Natural killer cell (primary cell): Measurements from ENCODE around the gene KANK2. TPM values are rescaled to one million over a fixed set of nuclear protein-coding genes. Genes with fewer than 3 reads are reported as not detected.

Experiments
- ATAC-seq, 3 donors: fragments of 150-1000 bp in 2 of 3; fragments of 200-7000 bp in 1 of 3; cut with Tn5 transposase; 1 replicate in 1 of 3; 2 replicates in 2 of 3; pipeline ENCODE4 v1.10.0; 2021; ENCODE audit warnings: mild to moderate bottlenecking in 2 of 3, moderate library complexity in 2 of 3
- DNase-seq, 2 donors: peaks; one replicate each; pipeline versions ENCODE4 v3.0.0 to v3.0.0-alpha.2; 2013 to 2021; ENCODE audit warnings: mixed read lengths in 1 of 2
- H3K27ac ChIP-seq: one replicate; pipeline ENCODE4 v1.5.1; 2013; ENCODE audit warnings: mild to moderate bottlenecking, low read length
- H3K27me3 ChIP-seq: one replicate; pipeline ENCODE4 v1.6.1; 2013; ENCODE audit warnings: low read length; ENCODE audit not compliant: control insufficient read depth, insufficient read depth
- H3K36me3 ChIP-seq: one replicate; pipeline ENCODE4 v1.6.1; 2013; ENCODE audit warnings: low read length; ENCODE audit not compliant: control insufficient read depth, insufficient read depth
- H3K4me1 ChIP-seq: one replicate; pipeline ENCODE4 v1.6.1; 2013; ENCODE audit warnings: low read length; ENCODE audit not compliant: control insufficient read depth, insufficient read depth
- H3K4me3 ChIP-seq: one replicate; pipeline ENCODE4 v1.5.1; 2013; ENCODE audit warnings: low read length
- H3K9me3 ChIP-seq: one replicate; pipeline ENCODE4 v1.6.1; 2013; ENCODE audit warnings: low read length; ENCODE audit not compliant: control insufficient read depth, insufficient read depth
- H3K27ac Mint-ChIP-seq, 2 donors: one replicate each; pipeline ENCODE4 v1.8.0; 2022; ENCODE audit warnings: mild to moderate bottlenecking in 2 of 2, mixed read lengths in 2 of 2, moderate library complexity in 1 of 2
- H3K27me3 Mint-ChIP-seq, 2 donors: one replicate each; pipeline ENCODE4 v1.8.0; 2022; ENCODE audit warnings: low read depth in 2 of 2, mixed read lengths in 2 of 2
- H3K36me3 Mint-ChIP-seq: one replicate; pipeline ENCODE4 v1.8.0; 2022; ENCODE audit warnings: mixed read lengths
- H3K4me1 Mint-ChIP-seq, 2 donors: one replicate each; pipeline ENCODE4 v1.8.0; 2022; ENCODE audit warnings: mixed read lengths in 2 of 2
- H3K4me3 Mint-ChIP-seq: one replicate; pipeline ENCODE4 v1.8.0; 2022; ENCODE audit warnings: mild to moderate bottlenecking, moderate library complexity, mixed read lengths
- H3K9me3 Mint-ChIP-seq, 2 donors: one replicate each; pipeline ENCODE4 v1.8.0; 2022; ENCODE audit warnings: mixed read lengths in 2 of 2
- CTCF ChIP-seq: fragments of 200-600 bp; IDR thresholded peaks from one replicate; pipeline ENCODE4 v1.8.0; 2022; ENCODE audit warnings: antibody characterized with exemption
- WGBS: methylation state at CpG from one replicate; pipeline ENCODE4 v1.1.7; 2013; ENCODE audit warnings: missing lambda C conversion rate; ENCODE audit not compliant: insufficient coverage; 5-methylcytosine and 5-hydroxymethylcytosine counted together
- intact Hi-C: fragments of 100-400 bp; cut with micrococcal nuclease; formaldehyde crosslinking; loops from one replicate; pipeline ENCODE4 v1.14.2; 2022
- total RNA-seq, 4 donors: library from RNA; stranded (reverse); fragments of 120-200 nt in 1 of 4; gene quantifications; one replicate each; pipeline versions ENCODE4 v1.2.3 to v1.2.4, GENCODE V29; 2013 to 2022

The KANK2 gene
- 1 to 10 TPM in 1 of 3 donors, under 1 TPM in 2; 0.82 to 1.3 (median 0.85) TPM for total RNA-seq
- 1.1 TPM for total RNA-seq (2013)

GRCh38 chr19:11197291-11198174, at the start of gene KANK2:
Gene KANK2 (minus strand): TSS chr19:11197545. CDS start chr19:11194511, 3,034 bp downstream.
- Mint-ChIP-seq H3K9me3 (no peaks in the 10 kb centered on the region), H3K4me1 (peaks cover 0 to 15% of the 10 kb centered on the region in 2 donors), H3K4me3 (peak within 1 kb of the TSS; percentile 88), H3K36me3 (no peaks in the 10 kb centered on the region), H3K27ac (peak within 1 kb of the TSS in 1 of 2 donors; percentile 58), H3K27me3 (peaks cover 0 to 3% of the 10 kb centered on the region in 2 donors)
- TF ChIP-seq CTCF, result no peak
- Histone ChIP-seq H3K27me3 (no peaks in the 10 kb centered on the region), H3K9me3 (no peaks in the 10 kb centered on the region), H3K36me3 (no peaks in the 10 kb centered on the region), H3K27ac (no peak within 1 kb of the TSS), H3K4me1 (peaks cover 13% of the 10 kb centered on the region), H3K4me3 (peak within 1 kb of the TSS; percentile 50)
- peak; percentile 81 for DNase-seq
- under 1% methylated on average over 76 of the region's 78 CpGs for WGBS
- peak; percentile 91 to 97 (median 94) for ATAC-seq
- intact Hi-C loops, result no loop called here

GRCh38 chr19:11246941-11247340, 49.6 kb upstream of the KANK2 start:
- H3K4me3 ChIP-seq, result no peak overlapping the region
- Mint-ChIP-seq H3K9me3 (no peaks in the 10 kb centered on the region), H3K4me3 (no peak overlapping the region), H3K36me3 (no peaks in the 10 kb centered on the region), H3K4me1 (peaks cover 6 to 7% of the 10 kb centered on the region in 2 donors), H3K27ac (no peak overlapping the region), H3K27me3 (peaks cover 8 to 12% of the 10 kb centered on the region in 2 donors)
- WGBS, result 89% methylated on average over 11 of the region's 11 CpGs
- DNase-seq (no peak), ATAC-seq (no peak)
- peaks cover 8% of the 10 kb centered on the region for H3K4me1 ChIP-seq
- no peaks in the 10 kb centered on the region for H3K27me3 ChIP-seq
- no peak overlapping the region for H3K27ac ChIP-seq
- TF ChIP-seq CTCF, result no peak
- H3K9me3 ChIP-seq, result no peaks in the 10 kb centered on the region
- no peaks in the 10 kb centered on the region for H3K36me3 ChIP-seq
- intact Hi-C loops, result no loop called here

DNA sequence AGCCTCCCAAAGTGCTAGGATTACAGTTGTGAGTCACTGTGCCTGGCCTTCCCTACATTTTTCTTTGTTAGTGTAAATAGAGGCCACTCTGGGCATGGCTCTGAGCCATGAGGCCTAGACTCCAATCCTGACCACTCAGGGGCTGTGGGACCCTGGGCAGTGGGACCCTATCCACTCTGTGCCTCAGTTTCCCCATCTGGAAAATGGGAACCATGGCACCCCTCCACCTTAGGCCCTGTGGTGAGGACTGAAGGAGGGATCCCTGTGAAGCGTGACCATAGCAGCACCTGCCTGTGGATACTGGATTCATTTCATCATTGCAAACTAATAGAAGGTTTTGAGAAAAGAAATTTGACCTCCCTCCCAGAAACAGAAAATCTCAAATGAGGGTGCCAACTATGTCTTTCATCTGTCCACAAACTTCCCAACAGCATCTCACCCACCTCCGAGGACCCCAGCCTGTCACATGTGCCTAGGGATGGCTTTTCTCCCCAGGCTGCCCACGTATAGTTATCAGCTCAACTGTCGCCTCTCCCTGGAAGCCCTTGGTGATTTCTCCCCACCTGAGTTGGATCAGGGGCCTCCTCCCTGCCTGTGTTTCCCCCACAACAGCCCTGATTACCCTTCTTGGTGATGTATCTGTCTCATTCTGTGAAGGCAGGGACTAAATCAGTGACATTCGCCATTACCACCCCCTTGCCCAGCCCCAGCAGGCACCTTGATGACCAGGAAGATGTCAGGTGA, 47.7 kb upstream of the KANK2 start:
- intact Hi-C loops, result no loop called here
- DNase-seq (no peak), ATAC-seq (no peak)
- H3K27me3 Mint-ChIP-seq, result peaks cover 8 to 12% of the 10 kb centered on the region in 2 donors
- peaks cover 6 to 7% of the 10 kb centered on the region in 2 donors for H3K4me1 Mint-ChIP-seq
- WGBS, result 94% methylated on average over 4 of the region's 5 CpGs
- H3K9me3 Mint-ChIP-seq, result no peaks in the 10 kb centered on the region
- Histone ChIP-seq H3K9me3 (no peaks in the 10 kb centered on the region), H3K4me1 (peaks cover 8% of the 10 kb centered on the region), H3K36me3 (no peaks in the 10 kb centered on the region), H3K4me3 (no peak overlapping the region), H3K27ac (no peak overlapping the region), H3K27me3 (no peaks in the 10 kb centered on the region)
- H3K27ac Mint-ChIP-seq, result no peak overlapping the region
- no peak for TF ChIP-seq CTCF
- H3K4me3 Mint-ChIP-seq, result no peak overlapping the region
- no peaks in the 10 kb centered on the region for H3K36me3 Mint-ChIP-seq
